RWPE2 (cell line): ENCODE measurements around the gene DIAPH2.

Experiments
- ATAC-seq: fragments of 200-7000 bp; cut with Tn5 transposase; 3 replicates; pipeline ENCODE4 v1.9.1; 2021; ENCODE audit warnings: low read depth
- DNase-seq: peaks from one replicate; pipeline ENCODE4 v3.0.0-alpha.2; 2020; ENCODE audit warnings: low spot score
- H3K27ac ChIP-seq: fragments of 450-650 bp; 2 replicates; pipeline ENCODE4 v1.5.1; 2017; ENCODE audit warnings: mild to moderate bottlenecking; ENCODE audit not compliant: poor library complexity, severe bottlenecking
- H3K27me3 ChIP-seq: fragments of 250-450 bp; sonication (Bioruptor Pico); 2 replicates; pipeline ENCODE4 v1.5.1; 2021; ENCODE audit warnings: mild to moderate bottlenecking, moderate library complexity; ENCODE audit not compliant: insufficient read depth, poor library complexity, severe bottlenecking
- H3K36me3 ChIP-seq: fragments of 250-450 bp; sonication (Bioruptor Pico); 2 replicates; pipeline ENCODE4 v1.5.1; 2020; ENCODE audit warnings: low read depth, mild to moderate bottlenecking, moderate library complexity
- H3K4me1 ChIP-seq: fragments of 250-450 bp; sonication (Bioruptor Pico); 2 replicates; pipeline ENCODE4 v1.5.1; 2021; ENCODE audit warnings: mild to moderate bottlenecking, moderate library complexity; ENCODE audit not compliant: insufficient read depth, poor library complexity, severe bottlenecking
- H3K4me3 ChIP-seq: fragments of 250-450 bp; sonication (Bioruptor Pico); 2 replicates; pipeline ENCODE4 v1.5.1; 2021; ENCODE audit warnings: mild to moderate bottlenecking, moderate library complexity; ENCODE audit not compliant: severe bottlenecking
- H3K9me3 ChIP-seq: fragments of 250-450 bp; sonication (Bioruptor Pico); 2 replicates; pipeline ENCODE4 v1.5.1; 2021; ENCODE audit warnings: mild to moderate bottlenecking, moderate library complexity; ENCODE audit not compliant: severe bottlenecking
- CTCF ChIP-seq: fragments of 450-650 bp; IDR thresholded peaks from one replicate; pipeline ENCODE4 v1.5.1; 2017; ENCODE audit warnings: mild to moderate bottlenecking, moderate library complexity; ENCODE audit not compliant: poor library complexity, severe bottlenecking

The DIAPH2 gene

GRCh38 chrX:97268182-97268680 lies 583.6 kb downstream of the DIAPH2 start:
- Histone ChIP-seq H3K36me3 (no peaks in the 10 kb centered on the region), H3K27me3 (no peaks in the 10 kb centered on the region), H3K4me1 (no peaks in the 10 kb centered on the region), H3K4me3 (no peak overlapping the region), H3K9me3 (no peaks in the 10 kb centered on the region), H3K27ac (no peak overlapping the region)
- no peak for ATAC-seq
- no peak for DNase-seq
- no peak for TF ChIP-seq CTCF

- no peaks in the 10 kb centered on the region for H3K27me3 ChIP-seq
- no peak overlapping the region for H3K4me3 ChIP-seq
- H3K27ac ChIP-seq: no peak overlapping the region
- no peaks in the 10 kb centered on the region for H3K4me1 ChIP-seq
- TF ChIP-seq CTCF: no peak
- no peak for ATAC-seq
- DNase-seq: no peak
- H3K36me3 ChIP-seq: no peaks in the 10 kb centered on the region
- no peaks in the 10 kb centered on the region for H3K9me3 ChIP-seq
Measured at GRCh38 chrX:97284531-97284930, 599.9 kb downstream of the DIAPH2 start.

GRCh38 chrX:97290199-97290598 lies 605.6 kb downstream of the DIAPH2 start:
- Histone ChIP-seq H3K4me1 (no peaks in the 10 kb centered on the region), H3K27me3 (no peaks in the 10 kb centered on the region), H3K9me3 (no peaks in the 10 kb centered on the region), H3K27ac (no peak overlapping the region), H3K36me3 (no peaks in the 10 kb centered on the region), H3K4me3 (no peak overlapping the region)
- no peak for TF ChIP-seq CTCF
- DNase-seq (no peak), ATAC-seq (no peak)

GRCh38 chrX:97294041-97294440 lies 609.4 kb downstream of the DIAPH2 start:
- DNase-seq: no peak
- no peak overlapping the region for H3K4me3 ChIP-seq
- no peaks in the 10 kb centered on the region for H3K27me3 ChIP-seq
- ATAC-seq: no peak
- no peaks in the 10 kb centered on the region for H3K4me1 ChIP-seq
- TF ChIP-seq CTCF: no peak
- no peak overlapping the region for H3K27ac ChIP-seq
- H3K9me3 ChIP-seq: no peaks in the 10 kb centered on the region
- H3K36me3 ChIP-seq: no peaks in the 10 kb centered on the region

- H3K36me3 ChIP-seq: no peaks in the 10 kb centered on the region
- H3K27me3 ChIP-seq: no peaks in the 10 kb centered on the region
- TF ChIP-seq CTCF: no peak
- no peaks in the 10 kb centered on the region for H3K9me3 ChIP-seq
- no peak overlapping the region for H3K4me3 ChIP-seq
- no peaks in the 10 kb centered on the region for H3K4me1 ChIP-seq
- ATAC-seq: no peak
- no peak for DNase-seq
- H3K27ac ChIP-seq: no peak overlapping the region
Measured at GRCh38 chrX:97295954-97296353, 611.3 kb downstream of the DIAPH2 start.
